NCI-H2029 treated with DMSO at 0.1 percent for 48 hours (cell line): Measurements from ENCODE around the gene TEAD3.

Experiments
- DNase-seq: peaks from one replicate; lab custom pipeline; 2025; lab: John Stamatoyannopoulos, UW

The TEAD3 gene

DNA sequence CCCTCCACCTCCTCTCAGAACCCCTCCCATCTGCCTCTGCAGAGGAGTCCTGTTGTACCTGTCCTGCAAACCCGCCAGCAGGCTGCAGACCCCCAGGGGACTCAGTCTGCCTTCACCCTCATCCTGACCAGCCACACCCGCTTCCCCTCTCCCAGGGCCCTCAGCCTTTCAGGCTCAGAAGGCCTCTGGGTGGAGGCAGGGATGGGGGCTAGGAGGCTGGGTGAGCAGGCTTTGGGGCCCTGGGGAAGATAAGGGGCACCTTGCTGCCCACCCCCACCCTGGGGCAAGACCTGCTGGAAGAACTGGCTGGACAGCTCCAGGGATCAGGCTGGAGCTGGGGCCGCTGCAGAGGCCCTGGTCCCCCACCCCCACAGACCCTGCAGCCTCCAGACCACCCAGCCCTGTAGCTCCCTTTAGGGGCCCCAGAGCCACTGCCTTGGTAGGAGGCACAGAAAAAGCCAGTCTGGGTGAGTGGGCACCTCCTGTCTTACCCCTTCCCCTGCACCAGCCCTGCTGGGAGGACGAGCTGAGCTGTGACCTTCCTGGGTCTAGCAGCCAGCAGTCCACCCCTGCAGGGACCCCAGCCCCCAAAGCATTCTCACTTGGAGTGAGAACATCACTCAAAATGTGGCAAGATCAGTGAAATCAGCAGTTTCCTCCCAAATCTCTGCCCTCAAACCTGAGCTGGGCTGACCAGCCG is 5.2 kb downstream of the TEAD3 start:
- DNase-seq, result no peak

DNA sequence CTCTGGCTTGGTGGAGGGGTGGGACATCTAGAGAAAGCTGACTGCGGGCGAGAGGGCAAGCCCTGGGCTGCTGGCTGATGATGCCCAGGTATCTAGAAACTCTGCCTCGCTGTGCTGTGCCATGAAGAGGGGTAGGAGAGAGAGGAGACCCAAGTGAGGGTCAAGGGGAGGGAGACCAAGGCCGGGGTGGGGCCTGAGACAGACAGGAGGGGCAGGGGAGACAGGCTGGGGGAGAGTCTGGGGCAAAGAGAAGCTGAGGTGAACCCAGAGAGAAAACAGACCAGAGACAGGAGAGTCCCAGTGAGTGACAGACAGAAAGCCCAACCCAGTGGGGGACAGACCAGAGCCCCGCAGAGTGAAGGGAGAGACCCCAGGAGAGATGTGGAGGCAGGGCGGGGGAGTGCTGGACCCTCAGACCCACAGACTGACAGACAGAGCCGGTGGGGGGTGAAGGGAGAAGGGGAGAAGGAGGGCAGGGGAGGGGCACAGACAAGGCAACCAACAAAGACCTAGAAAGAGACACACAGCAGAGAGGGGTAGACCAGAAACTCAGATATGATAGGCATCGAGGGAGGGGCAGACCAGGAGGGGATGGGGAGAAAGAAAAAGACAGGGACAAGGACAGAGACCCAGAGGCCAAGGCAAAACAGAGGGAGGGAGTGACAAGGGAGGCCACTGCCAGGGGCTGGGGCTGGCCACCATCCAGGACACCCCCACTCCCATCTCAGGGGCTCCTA is 5.9 kb downstream of the TEAD3 start:
- DNase-seq, result no peak

DNA sequence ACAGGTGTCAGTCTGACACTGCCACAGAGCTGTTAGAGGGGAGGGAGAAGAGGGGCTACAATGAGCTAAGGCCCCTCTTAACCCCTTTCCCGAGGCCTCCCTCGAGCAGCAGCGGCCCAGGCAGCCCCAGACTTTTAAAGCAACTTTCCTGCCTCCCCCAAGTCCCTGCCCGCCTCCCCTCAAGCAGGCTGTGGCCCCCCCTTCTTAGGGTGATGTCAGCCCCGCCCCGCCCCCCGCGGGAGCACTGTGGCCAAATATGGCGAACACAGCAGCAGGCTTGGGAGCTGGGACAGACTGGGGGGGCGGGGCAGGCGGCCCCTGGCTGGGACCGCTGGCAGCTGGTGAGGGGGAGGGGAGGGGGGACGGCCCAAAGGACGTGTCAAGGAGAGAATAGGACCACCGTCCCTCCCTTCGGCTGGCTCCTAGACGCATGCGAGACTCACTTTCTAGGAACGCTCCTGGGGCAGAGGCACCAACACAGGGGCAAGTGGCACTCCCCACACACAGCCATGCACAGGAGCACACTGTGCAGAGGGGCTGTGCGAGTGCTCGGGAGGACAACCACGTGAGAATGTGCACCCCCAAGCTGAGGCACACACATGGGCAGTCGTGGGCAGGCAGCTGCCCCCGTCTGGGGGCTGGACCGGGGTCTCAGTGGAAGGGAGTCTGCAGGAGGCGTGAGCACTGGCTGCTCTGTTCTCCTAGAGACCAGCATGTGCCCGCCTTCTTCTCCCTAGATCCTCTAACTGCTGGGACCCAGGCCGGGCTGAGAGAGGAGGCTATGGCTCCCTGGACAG is 6.7 kb downstream of the TEAD3 start:
- DNase-seq, result no peak

DNA sequence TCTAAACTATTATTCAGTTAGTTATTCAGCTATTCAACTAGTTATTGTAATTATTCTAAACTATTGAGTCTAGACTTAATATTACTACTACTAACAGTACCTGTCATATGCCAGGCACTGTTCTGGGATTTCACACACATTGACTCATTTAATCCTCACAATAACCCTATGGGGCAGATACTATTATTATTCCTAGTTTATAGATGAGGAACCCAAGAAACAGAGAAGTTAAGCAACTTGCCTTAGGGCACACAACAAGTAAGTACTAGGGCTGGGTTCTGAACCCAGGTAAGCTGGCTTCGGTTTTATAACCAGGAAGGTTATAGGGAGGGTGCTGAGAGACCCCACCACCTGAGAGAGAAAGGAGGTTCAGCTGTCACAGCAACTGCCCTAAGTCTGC is 7.8 kb downstream of the TEAD3 start:
- no peak for DNase-seq

DNA sequence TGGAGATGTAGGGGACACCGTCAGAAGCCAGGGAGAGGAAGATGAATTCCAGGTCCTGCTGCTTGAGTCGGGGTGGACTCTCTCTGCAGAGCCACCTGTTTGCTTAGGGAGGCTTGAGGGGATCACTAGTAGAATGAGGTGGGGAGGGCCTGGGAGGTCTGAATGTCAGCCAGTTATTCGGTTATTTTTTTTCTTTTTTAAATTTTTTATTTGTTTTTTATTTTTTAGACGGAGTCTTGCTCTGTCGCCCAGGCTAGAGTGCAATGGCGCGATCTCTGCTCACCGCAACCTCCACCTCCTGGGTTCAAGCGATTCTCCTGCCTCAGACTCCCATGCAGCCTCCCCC is 8.4 kb downstream of the TEAD3 start:
- DNase-seq, result no peak

DNA sequence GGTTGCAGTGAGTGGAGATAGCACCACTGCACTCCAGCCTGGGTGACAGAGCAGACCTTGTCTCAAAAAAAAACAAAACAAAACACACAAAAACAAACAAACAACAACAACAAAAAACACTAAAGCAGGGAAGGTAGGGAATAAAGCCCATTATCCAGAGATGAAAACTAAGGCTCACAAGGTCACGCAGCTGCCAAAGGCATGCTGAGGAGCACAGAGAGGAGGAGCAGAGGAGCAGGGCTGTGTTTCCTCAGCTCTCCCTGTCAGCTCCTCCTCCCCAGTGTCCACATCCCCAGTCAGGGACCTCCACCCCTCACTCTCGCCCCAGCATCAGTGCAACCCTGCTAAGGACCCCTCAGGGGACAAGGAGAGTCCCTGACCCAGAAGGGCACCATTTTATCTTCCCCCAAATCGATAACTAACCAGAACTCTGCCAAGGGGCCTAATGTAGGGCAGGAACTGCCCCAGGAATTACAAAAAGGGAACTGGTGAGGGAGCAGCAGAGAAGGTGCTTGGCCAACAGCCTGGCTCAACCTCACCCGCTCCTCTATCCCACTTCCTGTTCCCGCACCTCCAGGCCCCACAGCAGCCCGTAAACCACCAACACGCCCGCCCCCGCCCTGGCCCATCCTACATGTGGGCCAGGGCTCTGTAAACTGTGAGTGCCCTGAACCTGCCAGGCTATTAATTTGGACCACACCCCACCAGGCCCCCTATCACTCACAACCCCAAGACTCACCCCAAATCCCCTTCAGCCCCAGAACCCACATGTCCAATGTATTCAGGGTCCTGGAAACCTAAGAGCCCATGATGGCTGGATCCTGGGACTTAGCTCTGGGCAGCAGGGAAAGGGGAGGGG is 9.0 kb downstream of the TEAD3 start:
- no peak for DNase-seq

DNA sequence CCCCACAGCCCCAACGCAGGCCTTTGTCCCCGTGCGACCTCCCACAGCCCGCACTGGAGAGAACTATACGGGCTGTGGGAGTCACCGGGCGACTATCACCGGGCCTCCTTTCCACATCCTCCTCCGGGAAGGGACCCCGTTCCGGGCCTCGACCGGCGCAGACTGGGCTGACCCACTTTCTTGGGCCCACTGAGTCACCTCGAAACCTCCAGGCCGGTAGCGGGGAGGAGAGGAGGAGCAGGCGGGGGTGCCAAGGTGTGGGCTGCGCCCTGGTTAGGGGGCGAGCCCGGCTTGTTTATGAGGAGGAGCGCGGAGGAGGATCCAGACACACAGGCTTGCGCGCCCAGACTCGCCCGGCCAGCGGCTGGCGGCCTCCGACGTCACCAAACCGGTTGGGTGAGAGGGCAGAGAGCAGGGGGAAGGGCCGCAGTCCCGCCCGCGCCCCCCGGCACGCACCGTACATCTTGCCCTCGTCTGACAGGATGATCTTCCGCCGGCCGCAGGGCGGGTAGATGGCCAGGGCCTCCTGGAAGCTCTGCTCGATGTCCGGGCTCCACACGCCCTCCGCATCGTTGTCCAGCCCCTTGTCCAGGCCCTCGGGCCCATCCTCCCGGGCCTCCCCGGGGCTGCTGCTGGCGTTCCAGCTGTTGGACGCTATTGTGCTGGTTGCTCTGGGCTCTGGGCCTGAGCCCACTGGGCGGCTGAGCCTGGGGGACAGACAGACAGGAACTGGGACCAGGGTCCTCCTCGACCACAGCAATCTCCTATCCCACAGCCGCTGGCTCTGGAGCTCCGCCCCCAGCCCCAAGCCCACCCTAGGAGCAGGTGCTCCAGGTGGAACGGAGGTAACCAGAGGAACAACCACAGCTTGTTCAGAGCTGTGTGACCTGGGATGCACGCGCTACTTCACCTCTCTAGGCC is 10.6 kb downstream of the TEAD3 start:
- no peak for DNase-seq

DNA sequence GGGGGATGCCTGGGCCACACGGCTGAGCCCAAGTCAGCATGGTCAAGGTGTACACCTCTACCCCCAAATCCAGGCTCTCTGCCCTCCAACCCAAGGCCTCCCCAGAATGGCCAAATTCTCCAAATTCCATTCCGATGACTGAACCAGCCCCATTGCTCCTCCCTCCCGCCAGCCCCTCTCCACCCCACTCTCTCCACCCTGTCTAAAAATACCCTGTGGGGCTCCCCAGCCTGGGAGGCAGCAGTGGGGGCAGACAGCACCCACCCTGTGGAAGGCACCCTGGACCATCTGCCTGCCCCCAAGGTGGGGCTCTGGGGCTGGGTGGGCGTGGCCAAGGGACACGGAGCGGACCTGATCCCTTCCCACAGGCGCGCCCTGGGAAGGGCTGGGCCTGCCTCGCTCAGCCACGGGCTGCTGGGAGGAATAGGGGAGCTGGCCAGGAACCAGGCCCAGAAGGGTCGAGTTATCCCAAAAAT is 11.4 kb downstream of the TEAD3 start:
- no peak for DNase-seq

DNA sequence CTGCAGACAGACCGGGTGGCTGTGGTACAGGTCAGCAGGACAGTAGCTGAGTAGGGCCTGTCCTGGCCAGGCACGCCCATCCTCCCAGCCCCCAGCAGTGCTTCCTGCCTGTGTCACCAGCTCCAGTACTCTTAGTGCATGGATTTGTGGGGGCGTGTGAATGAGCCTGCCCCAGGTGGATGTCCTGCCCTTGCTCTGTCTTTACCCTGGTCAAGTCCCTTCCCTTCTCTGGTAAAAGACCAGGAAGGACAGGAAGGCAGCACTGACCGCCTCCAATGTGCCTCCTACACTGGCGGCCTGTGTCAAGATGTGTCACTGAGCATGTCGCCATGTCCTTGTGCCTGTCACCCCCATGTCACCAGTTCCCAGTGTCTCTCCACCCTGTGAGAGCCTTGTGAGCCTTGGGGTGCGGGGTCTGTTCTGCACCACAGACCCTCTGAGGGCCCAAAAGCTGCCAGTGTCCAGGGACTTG is 11.9 kb downstream of the TEAD3 start:
- no peak for DNase-seq

DNA sequence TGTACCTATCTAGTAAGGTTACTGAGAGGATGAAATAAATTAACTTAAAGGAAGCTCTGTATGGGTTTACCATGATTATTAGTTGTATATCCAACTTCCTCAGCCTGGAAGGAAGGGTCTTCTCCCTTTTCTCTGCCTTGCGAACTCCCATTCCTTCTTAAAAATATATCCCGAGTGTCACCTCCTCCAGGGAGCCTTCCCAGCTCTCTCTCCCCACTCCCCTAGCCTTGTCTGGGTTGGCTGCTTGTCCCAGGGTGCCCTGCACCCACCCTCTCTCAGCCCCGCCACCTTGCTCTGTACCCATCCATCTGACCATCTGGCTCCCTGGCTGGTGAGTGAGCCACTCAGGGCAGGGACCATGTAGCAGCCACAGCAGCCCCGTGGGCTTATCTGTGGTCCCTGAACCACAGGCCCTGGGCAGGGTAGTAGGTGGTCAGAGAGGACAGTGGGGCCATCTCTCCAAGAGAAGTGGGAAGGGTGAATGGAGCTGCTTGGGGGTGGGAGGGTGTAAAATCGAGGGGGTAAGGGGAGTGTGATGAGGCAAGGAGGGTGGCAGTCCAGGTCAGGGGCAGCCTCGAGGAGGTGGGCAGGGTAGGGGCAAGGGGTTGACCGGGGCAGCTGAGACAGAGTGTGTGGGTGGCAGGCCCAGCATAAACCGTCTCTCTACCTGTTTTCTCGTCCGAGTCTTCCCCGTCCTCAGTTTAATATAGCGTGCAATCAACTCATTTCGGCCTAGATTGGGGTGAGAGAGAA is 12.8 kb downstream of the TEAD3 start:
- DNase-seq, result no peak

DNA sequence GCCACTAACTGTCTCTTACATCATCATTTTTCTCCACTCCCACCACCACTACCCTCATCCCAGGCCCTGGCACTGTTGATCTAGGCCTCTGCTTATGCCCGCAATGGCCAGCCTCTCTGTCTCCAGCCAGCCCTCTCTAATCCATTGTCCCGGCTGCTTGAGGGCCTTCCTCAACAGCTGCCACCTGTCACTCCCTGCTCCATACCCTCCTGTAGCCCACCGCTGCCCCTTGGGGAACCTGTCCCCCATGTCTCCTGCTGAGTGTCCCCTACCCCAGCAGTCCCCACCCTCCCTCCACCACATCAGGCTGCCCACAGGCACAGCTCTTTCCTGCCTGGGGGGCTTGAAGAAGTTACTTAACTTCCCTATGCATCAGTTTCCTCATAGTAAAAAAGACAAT is 13.4 kb downstream of the TEAD3 start:
- DNase-seq, result no peak

DNA sequence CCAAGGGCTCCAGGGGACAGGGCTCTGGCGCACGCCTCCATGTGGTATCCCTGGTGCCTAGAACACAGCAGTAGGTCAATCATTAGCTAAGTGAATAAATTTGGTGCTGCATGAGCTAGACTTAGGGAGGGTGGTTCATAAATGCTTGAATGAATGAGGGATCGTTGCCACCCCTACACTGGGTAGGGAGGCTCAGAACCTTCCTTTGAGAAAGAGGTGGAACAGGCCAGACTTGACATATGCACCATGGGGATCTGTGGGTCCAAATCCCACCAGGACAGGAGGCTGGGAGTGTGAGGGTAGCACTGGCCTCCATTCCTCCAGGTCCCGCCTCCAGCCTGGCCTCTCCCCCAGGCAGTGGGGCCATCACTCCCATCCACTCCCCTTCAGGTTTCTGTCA is 13.8 kb downstream of the TEAD3 start:
- no peak for DNase-seq

DNA sequence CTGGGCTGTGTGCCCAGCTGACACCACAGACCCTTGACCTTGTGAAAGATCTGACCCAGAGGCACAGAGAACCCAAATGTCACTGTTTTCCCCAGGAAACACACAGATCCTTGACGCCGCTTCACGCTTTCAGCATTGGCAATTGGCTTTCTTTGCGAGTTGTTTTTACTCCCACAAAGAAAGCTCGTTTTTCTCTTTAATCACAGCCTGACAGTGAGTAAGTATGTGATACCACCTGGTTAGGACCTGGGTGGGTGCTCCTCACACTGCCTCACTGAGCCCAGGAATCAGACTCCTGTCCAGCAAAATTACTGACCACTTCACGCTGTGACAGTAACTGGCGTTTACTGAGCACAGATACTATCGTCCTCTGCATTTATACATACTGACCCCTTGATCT is 15.7 kb downstream of the TEAD3 start:
- DNase-seq, result no peak

DNA sequence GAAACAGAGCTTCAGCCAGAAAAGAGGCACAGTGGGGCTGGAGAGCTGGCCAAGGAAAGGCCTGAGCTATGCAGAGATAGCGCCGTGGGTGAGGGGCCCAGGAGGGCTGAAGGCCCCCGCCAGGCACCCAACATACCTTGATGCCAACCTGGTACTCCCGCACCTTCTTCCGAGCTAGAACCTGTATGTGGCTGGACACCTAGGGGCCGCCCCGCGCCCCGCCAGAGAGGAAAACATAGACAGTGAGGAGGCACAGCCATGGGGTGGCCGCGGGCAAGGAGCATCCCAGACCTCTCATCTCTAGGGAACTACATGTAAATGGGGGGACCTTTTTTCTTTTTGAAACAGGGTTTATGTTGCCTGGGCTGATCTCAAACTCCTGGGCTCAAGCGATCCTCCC is 16.7 kb downstream of the TEAD3 start:
- DNase-seq, result no peak

DNA sequence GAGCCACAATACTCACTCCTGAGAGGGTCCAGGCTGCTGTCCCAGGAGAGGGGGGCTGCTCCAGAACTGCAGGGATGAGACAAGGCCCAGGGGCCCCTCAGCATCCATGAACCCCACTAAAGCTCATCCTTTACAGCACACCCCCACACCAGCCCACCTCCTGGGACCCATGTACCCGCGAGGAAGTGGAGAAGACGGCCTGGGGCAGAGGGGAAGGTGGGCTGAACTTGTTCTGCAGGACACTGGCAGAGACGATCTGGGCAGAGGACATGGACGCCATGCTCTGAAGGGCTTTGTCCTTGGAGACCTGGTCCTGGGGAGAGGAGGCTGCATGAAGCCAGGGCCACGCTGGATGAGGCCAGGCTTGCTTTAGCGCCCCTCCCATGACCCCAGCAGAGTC is 18.6 kb downstream of the TEAD3 start:
- DNase-seq, result no peak

DNA sequence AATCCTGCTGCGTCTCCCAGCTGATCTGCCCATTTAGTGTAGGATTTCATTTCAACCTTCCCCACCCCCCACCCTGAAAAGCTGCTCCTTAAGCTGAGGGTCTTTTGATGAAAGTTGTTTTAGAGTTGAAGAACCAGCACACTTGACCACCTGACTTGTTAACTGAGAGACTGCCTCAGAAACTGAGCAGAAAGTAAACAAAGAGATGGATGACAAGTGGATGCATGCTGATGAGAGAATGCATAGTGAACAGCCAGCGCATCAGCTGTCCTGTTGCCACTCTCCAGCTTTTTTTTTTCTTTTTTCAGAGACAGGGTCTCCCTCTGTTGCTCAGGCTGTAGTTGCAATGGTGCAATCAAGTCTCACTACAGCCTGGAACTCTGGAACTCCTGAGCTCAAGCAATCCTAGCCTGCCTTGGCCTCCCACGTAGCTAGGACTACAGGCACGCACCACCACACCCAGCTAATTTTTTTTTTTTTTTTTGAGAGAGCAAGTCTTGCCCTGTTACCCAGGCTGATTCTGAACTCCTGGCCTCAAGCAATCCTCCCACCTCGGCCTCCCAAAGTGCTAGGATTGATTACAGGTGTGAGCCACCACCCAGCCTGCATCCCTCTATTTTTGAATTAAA is 19.2 kb downstream of the TEAD3 start:
- no peak for DNase-seq

DNA sequence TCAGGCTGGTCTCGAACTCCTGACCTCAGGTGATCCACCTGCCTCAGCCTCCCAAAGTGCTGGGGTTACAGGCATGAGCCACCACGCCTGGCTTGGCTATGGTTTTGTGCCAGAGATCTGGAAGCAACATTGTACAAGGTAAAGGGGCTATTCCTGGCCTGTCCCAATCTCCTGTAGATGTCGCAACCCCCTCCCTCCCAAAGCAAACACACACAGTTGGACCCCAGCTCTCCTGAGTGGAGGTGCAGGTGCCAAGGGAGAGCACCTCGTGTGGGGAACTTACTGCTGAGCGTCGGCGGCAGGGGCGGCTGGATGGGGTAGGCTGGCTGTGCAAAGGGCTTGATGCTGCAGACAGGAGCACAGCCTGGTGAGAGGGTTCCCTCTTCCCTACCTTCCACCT is 19.9 kb downstream of the TEAD3 start:
- no peak for DNase-seq

DNA sequence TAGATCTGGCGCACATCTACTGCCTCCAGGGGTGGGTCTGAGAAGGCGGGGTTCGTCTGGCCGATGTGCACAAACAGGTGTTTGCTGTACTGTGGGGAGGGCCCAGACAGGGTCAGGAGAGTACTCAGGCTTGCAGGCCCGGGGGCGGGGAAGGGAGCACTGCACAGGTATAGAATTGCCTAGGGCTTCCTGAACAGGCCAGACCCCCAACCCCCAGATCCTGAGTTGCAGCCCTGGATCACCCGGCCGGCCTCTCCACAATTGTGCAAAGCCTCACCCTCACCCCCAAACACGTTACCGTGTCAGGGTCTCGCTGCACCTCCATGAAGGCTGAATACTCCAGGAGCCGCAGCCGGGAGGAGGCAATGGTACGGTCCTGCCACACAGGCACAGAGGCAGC is 20.9 kb downstream of the TEAD3 start:
- no peak for DNase-seq

DNA sequence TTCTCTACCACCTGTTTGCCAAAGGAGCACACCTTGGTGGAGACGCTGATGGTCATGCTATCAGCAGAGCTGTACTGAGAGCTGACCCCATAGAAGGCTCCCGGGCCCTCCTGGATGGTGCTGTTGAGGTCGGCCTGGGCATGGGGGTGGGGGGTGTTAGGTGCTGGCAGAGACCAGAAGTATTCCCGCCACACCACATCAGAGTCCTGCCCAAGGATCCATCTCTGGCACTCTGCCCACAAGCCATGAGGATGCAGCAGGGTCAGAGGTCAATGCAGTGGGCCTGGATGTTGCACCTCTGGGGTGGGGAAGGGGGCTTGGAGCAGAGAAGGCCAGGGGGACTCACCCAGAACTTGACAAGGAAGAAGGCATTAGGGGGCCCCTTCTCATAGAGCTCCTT is 21.3 kb downstream of the TEAD3 start:
- DNase-seq, result no peak
